HL-60 (cell line): Measurements from ENCODE around the gene HRH3.

Source experiments
- DNase-seq, 2 experiments: peaks; one replicate each; pipeline ENCODE4 v3.0.0-alpha.2; 2010 to 2020; ENCODE audit warnings: low read depth in 1 of 2, low spot score in 1 of 2
- H3K27ac ChIP-seq: fragments of 250-450 bp; sonication (Bioruptor Pico); replicated peaks from 2 replicates; pipeline ENCODE4 v1.5.1; 2020; ENCODE audit warnings: mild to moderate bottlenecking, moderate library complexity
- H3K27me3 ChIP-seq: fragments of 250-450 bp; sonication (Bioruptor Pico); 2 replicates; pipeline ENCODE4 v1.5.1; 2021; ENCODE audit warnings: mild to moderate bottlenecking, moderate library complexity; ENCODE audit not compliant: insufficient read depth, poor library complexity, severe bottlenecking
- H3K4me3 ChIP-seq: replicated peaks from 2 replicates; pipeline ENCODE4 v1.5.1; 2011; ENCODE audit warnings: mild to moderate bottlenecking, control low read depth, low read length; ENCODE audit not compliant: insufficient read depth
- CTCF ChIP-seq: IDR thresholded peaks from one replicate; pipeline ENCODE4 v1.5.1; 2011; ENCODE audit warnings: low read length, control low read depth, inconsistent platforms; ENCODE audit not compliant: insufficient read depth
- GABPA ChIP-seq: IDR thresholded peaks from 2 replicates; pipeline ENCODE4 v1.6.1; 2012; ENCODE audit warnings: low read depth
- POLR2AphosphoS5 ChIP-seq: IDR thresholded peaks from 2 replicates; pipeline ENCODE4 v1.6.1; 2012; ENCODE audit warnings: low read depth
- SPI1 ChIP-seq: IDR thresholded peaks from 2 replicates; pipeline ENCODE4 v1.6.1; 2012; ENCODE audit warnings: low read depth, mild to moderate bottlenecking, borderline replicate concordance
- TF ChIP-seq, protein P1 (sequence below): IDR thresholded peaks from 2 replicates; pipeline ENCODE4 v1.6.1; 2012; ENCODE audit warnings: low read depth; ENCODE audit not compliant: insufficient replicate concordance

HRH3 gene

DNA sequence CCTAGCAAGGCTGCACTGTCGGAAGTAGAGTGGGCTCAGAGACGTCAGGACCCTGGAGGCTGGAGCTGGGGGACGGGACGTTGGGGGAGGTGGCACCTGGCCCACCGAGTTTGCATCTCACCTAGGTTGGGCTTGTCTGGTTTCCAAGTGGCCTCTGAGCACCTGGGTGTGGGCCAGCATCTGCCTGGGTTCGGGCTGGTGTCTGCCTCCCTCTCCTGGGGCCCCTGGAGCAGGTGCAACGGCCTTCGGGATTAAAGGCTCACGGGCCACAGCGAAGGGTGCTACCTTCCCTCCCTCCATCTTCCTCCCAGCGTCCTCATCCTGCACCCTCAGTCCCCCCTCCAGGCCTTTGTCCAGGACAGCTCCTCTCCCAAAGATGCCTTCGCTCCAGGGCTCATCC is 6.0 kb downstream of the HRH3 start:
- H3K27me3 ChIP-seq, result peaks cover 59% of the 10 kb centered on the region
- DNase-seq, result no peak

DNA sequence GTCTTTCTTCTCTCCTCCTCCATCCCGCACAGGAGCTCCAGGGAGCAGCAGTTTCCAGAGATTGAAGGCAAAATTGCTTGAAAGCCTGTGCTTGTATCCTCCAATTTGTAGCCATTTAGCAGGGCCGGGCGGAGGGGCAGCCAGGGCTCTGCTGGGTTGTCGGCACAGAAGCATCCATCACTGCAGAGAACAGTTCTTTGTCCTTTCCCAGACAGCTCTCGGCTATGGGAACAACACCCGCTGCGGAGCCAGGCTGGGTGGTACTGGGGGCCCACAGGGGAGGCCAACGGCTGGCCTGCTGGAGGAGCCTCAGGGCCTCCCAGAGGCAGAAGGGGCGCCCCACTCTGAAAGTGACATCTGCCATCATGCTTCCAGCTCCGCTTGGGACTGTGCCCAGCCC is 7.8 kb downstream of the HRH3 start:
- H3K4me3 ChIP-seq, result no peak overlapping the region
- DNase-seq, result no peak
- no peak overlapping the region for H3K27ac ChIP-seq
- H3K27me3 ChIP-seq, result peaks cover 43% of the 10 kb centered on the region
- TF ChIP-seq POLR2AphosphoS5 (no peak), SPI1 (no peak), GABPA (no peak), CTCF (no peak)
- TF ChIP-seq, protein P1, sequence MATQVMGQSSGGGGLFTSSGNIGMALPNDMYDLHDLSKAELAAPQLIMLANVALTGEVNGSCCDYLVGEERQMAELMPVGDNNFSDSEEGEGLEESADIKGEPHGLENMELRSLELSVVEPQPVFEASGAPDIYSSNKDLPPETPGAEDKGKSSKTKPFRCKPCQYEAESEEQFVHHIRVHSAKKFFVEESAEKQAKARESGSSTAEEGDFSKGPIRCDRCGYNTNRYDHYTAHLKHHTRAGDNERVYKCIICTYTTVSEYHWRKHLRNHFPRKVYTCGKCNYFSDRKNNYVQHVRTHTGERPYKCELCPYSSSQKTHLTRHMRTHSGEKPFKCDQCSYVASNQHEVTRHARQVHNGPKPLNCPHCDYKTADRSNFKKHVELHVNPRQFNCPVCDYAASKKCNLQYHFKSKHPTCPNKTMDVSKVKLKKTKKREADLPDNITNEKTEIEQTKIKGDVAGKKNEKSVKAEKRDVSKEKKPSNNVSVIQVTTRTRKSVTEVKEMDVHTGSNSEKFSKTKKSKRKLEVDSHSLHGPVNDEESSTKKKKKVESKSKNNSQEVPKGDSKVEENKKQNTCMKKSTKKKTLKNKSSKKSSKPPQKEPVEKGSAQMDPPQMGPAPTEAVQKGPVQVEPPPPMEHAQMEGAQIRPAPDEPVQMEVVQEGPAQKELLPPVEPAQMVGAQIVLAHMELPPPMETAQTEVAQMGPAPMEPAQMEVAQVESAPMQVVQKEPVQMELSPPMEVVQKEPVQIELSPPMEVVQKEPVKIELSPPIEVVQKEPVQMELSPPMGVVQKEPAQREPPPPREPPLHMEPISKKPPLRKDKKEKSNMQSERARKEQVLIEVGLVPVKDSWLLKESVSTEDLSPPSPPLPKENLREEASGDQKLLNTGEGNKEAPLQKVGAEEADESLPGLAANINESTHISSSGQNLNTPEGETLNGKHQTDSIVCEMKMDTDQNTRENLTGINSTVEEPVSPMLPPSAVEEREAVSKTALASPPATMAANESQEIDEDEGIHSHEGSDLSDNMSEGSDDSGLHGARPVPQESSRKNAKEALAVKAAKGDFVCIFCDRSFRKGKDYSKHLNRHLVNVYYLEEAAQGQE, result no peak

More for the DNA sequence above, 6.0 kb downstream of the HRH3 start:
- Histone ChIP-seq H3K27ac (no peak overlapping the region), H3K4me3 (no peak overlapping the region)
- no peak for TF ChIP-seq CTCF
- no peak for TF ChIP-seq GABPA
- TF ChIP-seq, protein P1, result no peak

GRCh38 chr20:62211769-62212288 is 8.2 kb downstream of the HRH3 start:
- no peak overlapping the region for H3K4me3 ChIP-seq
- no peak overlapping the region for H3K27ac ChIP-seq
- TF ChIP-seq GABPA, result no peak
- TF ChIP-seq, protein P1, result no peak
- TF ChIP-seq CTCF, result no peak
- TF ChIP-seq POLR2AphosphoS5, result no peak
- TF ChIP-seq SPI1, result no peak
- DNase-seq, result no peak
- peaks cover 38% of the 10 kb centered on the region for H3K27me3 ChIP-seq
